ENCODE measurements around the gene PSAT1. TPM values are rescaled to one million over a fixed set of nuclear protein-coding genes. Genes with fewer than 3 reads are reported as not detected.

The PSAT1 gene
- total and polyA plus RNA-seq, 2 of the 13 experiments (the other 11 are each of a cell fraction or from before 2014, with no cell fraction given) = 135 to 229 TPM

GRCh38 chr9:78286946-78287388 is 10.0 kb upstream of the PSAT1 start (continued):
- TF ChIP-seq, protein P1, sequence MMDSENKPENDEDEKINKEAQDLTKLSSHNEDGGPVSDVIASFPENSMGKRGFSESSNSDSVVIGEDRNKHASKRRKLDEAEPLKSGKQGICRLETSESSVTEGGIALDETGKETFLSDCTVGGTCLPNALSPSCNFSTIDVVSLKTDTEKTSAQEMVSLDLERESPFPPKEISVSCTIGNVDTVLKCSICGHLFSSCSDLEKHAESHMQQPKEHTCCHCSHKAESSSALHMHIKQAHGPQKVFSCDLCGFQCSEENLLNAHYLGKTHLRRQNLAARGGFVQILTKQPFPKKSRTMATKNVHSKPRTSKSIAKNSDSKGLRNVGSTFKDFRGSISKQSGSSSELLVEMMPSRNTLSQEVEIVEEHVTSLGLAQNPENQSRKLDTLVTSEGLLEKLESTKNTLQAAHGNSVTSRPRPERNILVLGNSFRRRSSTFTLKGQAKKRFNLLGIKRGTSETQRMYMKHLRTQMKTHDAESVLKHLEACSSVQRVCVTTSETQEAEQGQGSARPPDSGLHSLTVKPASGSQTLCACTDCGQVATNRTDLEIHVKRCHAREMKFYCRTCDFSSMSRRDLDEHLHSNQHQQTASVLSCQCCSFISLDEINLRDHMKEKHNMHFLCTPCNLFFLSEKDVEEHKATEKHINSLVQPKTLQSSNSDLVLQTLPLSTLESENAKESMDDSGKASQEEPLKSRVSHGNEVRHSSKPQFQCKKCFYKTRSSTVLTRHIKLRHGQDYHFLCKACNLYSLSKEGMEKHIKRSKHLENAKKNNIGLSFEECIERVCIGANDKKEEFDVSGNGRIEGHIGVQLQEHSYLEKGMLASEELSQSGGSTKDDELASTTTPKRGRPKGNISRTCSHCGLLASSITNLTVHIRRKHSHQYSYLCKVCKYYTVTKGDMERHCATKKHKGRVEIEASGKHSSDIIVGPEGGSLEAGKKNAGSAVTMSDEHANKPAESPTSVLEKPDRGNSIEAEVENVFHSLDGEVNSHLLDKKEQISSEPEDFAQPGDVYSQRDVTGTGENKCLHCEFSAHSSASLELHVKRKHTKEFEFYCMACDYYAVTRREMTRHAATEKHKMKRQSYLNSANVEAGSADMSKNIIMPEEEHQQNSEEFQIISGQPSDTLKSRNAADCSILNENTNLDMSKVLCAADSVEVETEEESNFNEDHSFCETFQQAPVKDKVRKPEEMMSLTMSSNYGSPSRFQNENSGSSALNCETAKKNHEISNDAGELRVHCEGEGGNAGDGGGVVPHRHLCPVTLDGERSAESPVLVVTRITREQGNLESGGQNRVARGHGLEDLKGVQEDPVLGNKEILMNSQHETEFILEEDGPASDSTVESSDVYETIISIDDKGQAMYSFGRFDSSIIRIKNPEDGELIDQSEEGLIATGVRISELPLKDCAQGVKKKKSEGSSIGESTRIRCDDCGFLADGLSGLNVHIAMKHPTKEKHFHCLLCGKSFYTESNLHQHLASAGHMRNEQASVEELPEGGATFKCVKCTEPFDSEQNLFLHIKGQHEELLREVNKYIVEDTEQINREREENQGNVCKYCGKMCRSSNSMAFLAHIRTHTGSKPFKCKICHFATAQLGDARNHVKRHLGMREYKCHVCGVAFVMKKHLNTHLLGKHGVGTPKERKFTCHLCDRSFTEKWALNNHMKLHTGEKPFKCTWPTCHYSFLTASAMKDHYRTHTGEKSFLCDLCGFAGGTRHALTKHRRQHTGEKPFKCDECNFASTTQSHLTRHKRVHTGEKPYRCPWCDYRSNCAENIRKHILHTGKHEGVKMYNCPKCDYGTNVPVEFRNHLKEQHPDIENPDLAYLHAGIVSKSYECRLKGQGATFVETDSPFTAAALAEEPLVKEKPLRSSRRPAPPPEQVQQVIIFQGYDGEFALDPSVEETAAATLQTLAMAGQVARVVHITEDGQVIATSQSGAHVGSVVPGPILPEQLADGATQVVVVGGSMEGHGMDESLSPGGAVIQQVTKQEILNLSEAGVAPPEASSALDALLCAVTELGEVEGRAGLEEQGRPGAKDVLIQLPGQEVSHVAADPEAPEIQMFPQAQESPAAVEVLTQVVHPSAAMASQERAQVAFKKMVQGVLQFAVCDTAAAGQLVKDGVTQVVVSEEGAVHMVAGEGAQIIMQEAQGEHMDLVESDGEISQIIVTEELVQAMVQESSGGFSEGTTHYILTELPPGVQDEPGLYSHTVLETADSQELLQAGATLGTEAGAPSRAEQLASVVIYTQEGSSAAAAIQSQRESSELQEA (CRISPR knock-in tag; IDR thresholded peaks at IDR 0.05; ENCODE audit: not compliant biosample characterization) = no peak
- TF ChIP-seq KMT2A (CRISPR knock-in tag; IDR thresholded peaks at IDR 0.05) (no peak), ZSCAN29 (CRISPR knock-in tag; conservative IDR thresholded peaks at IDR 0.05) (no peak), ZNF883 (CRISPR knock-in tag; IDR thresholded peaks at IDR 0.05; ENCODE audit: not compliant biosample characterization) (no peak), HOXA3 (CRISPR knock-in tag; IDR thresholded peaks at IDR 0.05) (peak; percentile 81), ELF4 (CRISPR knock-in tag; IDR thresholded peaks at IDR 0.05; ENCODE audit: borderline replicate concordance) (no peak), RAD21 (CRISPR knock-in tag; IDR thresholded peaks at IDR 0.05) (no peak; the same call in 1 of the 2 replicates), JDP2 (CRISPR knock-in tag; IDR thresholded peaks at IDR 0.05; ENCODE audit: borderline replicate concordance) (no peak)
- TF ChIP-seq, protein P2, sequence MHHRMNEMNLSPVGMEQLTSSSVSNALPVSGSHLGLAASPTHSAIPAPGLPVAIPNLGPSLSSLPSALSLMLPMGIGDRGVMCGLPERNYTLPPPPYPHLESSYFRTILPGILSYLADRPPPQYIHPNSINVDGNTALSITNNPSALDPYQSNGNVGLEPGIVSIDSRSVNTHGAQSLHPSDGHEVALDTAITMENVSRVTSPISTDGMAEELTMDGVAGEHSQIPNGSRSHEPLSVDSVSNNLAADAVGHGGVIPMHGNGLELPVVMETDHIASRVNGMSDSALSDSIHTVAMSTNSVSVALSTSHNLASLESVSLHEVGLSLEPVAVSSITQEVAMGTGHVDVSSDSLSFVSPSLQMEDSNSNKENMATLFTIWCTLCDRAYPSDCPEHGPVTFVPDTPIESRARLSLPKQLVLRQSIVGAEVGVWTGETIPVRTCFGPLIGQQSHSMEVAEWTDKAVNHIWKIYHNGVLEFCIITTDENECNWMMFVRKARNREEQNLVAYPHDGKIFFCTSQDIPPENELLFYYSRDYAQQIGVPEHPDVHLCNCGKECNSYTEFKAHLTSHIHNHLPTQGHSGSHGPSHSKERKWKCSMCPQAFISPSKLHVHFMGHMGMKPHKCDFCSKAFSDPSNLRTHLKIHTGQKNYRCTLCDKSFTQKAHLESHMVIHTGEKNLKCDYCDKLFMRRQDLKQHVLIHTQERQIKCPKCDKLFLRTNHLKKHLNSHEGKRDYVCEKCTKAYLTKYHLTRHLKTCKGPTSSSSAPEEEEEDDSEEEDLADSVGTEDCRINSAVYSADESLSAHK (CRISPR knock-in tag; IDR thresholded peaks at IDR 0.05; ENCODE audit: borderline replicate concordance) = no peak
- TF ChIP-seq, protein P3, sequence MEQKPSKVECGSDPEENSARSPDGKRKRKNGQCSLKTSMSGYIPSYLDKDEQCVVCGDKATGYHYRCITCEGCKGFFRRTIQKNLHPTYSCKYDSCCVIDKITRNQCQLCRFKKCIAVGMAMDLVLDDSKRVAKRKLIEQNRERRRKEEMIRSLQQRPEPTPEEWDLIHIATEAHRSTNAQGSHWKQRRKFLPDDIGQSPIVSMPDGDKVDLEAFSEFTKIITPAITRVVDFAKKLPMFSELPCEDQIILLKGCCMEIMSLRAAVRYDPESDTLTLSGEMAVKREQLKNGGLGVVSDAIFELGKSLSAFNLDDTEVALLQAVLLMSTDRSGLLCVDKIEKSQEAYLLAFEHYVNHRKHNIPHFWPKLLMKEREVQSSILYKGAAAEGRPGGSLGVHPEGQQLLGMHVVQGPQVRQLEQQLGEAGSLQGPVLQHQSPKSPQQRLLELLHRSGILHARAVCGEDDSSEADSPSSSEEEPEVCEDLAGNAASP (CRISPR knock-in tag; IDR thresholded peaks at IDR 0.05; ENCODE audit: borderline replicate concordance) = peak; percentile 60; the same call in 1 of the 2 replicates
- TF ChIP-seq, protein P4, sequence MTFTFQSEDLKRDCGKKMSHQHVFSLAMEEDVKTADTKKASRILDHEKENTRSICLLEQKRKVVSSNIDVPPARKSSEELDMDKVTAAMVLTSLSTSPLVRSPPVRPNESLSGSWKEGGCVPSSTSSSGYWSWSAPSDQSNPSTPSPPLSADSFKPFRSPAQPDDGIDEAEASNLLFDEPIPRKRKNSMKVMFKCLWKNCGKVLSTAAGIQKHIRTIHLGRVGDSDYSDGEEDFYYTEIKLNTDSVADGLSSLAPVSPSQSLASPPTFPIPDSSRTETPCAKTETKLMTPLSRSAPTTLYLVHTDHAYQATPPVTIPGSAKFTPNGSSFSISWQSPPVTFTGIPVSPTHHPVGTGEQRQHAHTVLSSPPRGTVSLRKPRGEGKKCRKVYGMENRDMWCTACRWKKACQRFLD (CRISPR knock-in tag; IDR thresholded peaks at IDR 0.05; ENCODE audit: borderline replicate concordance) = no peak
- TF ChIP-seq, protein P5, sequence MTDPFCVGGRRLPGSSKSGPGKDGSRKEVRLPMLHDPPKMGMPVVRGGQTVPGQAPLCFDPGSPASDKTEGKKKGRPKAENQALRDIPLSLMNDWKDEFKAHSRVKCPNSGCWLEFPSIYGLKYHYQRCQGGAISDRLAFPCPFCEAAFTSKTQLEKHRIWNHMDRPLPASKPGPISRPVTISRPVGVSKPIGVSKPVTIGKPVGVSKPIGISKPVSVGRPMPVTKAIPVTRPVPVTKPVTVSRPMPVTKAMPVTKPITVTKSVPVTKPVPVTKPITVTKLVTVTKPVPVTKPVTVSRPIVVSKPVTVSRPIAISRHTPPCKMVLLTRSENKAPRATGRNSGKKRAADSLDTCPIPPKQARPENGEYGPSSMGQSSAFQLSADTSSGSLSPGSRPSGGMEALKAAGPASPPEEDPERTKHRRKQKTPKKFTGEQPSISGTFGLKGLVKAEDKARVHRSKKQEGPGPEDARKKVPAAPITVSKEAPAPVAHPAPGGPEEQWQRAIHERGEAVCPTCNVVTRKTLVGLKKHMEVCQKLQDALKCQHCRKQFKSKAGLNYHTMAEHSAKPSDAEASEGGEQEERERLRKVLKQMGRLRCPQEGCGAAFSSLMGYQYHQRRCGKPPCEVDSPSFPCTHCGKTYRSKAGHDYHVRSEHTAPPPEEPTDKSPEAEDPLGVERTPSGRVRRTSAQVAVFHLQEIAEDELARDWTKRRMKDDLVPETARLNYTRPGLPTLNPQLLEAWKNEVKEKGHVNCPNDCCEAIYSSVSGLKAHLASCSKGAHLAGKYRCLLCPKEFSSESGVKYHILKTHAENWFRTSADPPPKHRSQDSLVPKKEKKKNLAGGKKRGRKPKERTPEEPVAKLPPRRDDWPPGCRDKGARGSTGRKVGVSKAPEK (CRISPR knock-in tag; IDR thresholded peaks at IDR 0.05; ENCODE audit: borderline replicate concordance) = no peak

All from HepG2 (cell line).